HG03064 (cell line): ENCODE measurements around the gene IRF9.

Experiments
- ATAC-seq: cut with Tn5 transposase; IDR thresholded peaks from one replicate; pipeline ENCODE4 v1.9.1; 2021; ENCODE audit warnings: low read depth; ENCODE audit not compliant: unreplicated experiment

IRF9 gene

GRCh38 chr14:24172261-24172860 lies 11.3 kb downstream of the IRF9 start:
- ATAC-seq: no peak

- no peak for ATAC-seq
These were observed 11.8 kb downstream of the IRF9 start for GRCh38 chr14:24172871-24173281.

- no peak for ATAC-seq
These were observed 15.5 kb downstream of the IRF9 start for GRCh38 chr14:24176599-24176998.

GRCh38 chr14:24177041-24177825 lies 16.2 kb downstream of the IRF9 start:
- ATAC-seq: no peak

- ATAC-seq: no peak
These were observed 16.8 kb downstream of the IRF9 start for GRCh38 chr14:24177891-24178290.

GRCh38 chr14:24178399-24179178 lies 17.5 kb downstream of the IRF9 start:
- ATAC-seq: no peak

GRCh38 chr14:24179294-24179960 lies 18.4 kb downstream of the IRF9 start:
- no peak for ATAC-seq

- ATAC-seq: no peak
These were observed 19.1 kb downstream of the IRF9 start for GRCh38 chr14:24179961-24180796.

- no peak for ATAC-seq
These were observed 20.5 kb downstream of the IRF9 start for GRCh38 chr14:24181371-24182077.

- no peak for ATAC-seq
These were observed 21.2 kb downstream of the IRF9 start for GRCh38 chr14:24182110-24182882.

GRCh38 chr14:24183014-24183481 lies 22.0 kb downstream of the IRF9 start:
- no peak for ATAC-seq

- no peak for ATAC-seq
These were observed 23.3 kb downstream of the IRF9 start for GRCh38 chr14:24184104-24184970.

- ATAC-seq: no peak
These were observed 24.0 kb downstream of the IRF9 start for GRCh38 chr14:24185026-24185425.

- no peak for ATAC-seq
These were observed 24.7 kb downstream of the IRF9 start for GRCh38 chr14:24185741-24186140.

GRCh38 chr14:24186831-24187538 lies 25.9 kb downstream of the IRF9 start:
- no peak for ATAC-seq

GRCh38 chr14:24187539-24187915 lies 26.5 kb downstream of the IRF9 start:
- no peak for ATAC-seq
